ENCODE results near the gene VPS16.

DNA sequence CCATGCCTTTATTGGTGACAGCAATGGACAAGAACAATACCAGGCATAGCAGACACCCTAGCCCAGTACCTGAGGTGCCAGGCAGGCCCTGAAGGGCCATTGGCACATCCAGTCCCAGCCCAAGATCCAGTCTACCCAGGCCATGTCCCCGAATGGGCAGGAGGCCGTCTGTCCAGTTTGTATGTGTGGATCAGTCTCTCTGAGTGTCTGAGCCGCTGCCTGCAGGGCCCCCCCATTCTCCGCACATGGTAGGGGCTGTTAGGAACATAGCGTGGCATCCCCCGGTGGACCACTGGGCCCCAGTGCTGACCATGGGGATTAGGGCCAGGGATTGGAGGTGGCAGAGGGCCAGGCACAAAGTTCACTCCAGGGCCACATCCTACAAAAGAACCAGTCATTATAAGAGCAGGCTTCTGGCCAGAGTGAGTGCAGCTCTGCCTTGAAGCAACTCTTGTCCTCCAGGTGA is 5.2 kb upstream of the VPS16 start:
- no peak for TF ChIP-seq RARB (CRISPR knock-in tag; IDR thresholded peaks at IDR 0.05)
- TF ChIP-seq BACH2 (CRISPR knock-in tag; IDR thresholded peaks at IDR 0.05; ENCODE audit: borderline replicate concordance), result no peak
- no peak for TF ChIP-seq POU6F1 (CRISPR knock-in tag; IDR thresholded peaks at IDR 0.05; ENCODE audit: borderline replicate concordance, low read depth)

All from SK-N-SH treated with all-trans-retinoic acid at 6 μM for 48 hours (cell line).